Measurements from ENCODE around the gene RNF123.

The RNF123 gene

GRCh38 chr3:49689046-49689907 is at the start of gene RNF123, which contains the start of gene MST1:
TSS of gene RNF123 (plus strand) at chr3:49689557. CDS start at chr3:49691166, 1,609 bp downstream.
TSS of gene MST1 (minus strand) at chr3:49689474. CDS start at chr3:49688691, 783 bp downstream.
- DNase-seq, result no peak

DNA sequence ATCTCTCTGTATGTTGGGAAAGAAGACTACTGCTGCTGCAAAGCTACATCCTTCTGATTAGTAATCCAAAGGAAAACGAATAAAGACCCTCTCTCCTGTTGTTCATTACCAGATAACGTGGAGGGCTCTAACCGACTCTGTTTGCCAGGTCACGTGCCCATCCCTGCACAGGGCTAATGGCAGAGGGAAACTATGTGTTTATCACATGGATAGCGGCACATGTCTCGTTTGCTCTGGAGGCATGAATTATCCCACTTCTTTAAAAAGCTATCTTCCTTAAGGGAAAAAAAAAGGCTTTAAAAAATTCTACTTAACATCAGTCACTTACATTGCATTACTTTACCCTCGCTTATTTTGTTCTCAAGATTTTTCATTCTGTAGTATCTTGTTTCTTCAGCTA is 48.1 kb upstream of the RNF123 start:
- no peak for DNase-seq

DNA sequence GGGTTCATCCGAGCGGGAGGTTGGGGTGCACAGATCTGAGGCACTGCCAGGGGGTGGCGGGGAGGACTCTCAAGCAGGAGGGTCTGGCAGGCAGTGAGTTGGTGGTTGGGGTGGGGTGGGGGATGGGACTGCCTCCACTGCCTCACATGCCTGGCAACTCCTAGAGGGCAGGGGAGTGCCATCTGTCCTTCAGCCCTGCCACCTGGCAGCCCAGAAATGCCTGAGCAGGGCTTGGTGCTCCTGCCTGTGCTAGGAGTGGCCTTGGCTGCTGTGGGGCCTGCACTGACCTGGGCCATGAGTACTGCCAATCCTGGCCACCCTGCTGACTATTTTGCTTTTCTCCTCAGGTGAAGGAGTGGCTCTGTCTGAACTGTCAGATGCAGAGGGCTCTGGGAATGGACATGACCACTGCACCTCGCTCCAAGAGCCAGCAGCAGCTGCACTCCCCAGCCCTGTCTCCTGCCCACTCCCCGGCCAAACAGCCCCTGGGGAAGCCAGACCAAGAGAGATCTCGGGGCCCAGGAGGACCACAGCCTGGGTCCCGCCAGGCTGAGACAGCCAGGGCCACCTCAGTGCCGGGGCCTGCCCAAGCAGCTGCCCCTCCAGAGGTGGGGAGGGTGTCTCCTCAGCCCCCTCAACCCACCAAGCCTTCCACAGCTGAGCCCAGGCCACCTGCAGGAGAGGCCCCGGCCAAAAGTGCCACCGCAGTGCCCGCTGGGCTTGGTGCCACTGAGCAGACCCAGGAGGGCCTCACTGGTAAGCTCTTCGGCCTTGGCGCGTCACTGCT is 47.2 kb upstream of the RNF123 start:
- DNase-seq, result no peak

- no peak for DNase-seq
These were observed 46.6 kb upstream of the RNF123 start for GRCh38 chr3:49642708-49643145.

- no peak for DNase-seq
These were observed 44.7 kb upstream of the RNF123 start for GRCh38 chr3:49644684-49645083.

DNA sequence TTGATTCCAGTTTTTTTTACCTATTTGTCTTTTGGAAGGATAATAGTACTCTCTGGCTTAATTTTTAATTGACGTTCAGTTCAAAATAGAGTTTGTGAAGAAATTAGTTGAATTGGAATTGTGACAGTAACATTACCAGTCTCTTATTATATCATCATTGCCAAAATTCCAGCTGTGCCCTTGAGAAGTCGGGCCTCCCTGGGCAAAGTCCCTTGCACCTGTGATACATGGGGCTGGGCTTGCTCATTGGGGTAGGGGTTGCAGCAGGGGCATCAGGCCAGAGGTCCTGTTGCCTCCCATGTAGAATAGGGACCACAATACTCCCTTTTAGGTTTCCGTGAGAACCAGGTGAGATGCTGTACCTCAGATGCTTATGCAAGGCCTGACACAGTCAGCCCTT is 43.1 kb upstream of the RNF123 start:
- DNase-seq, result no peak

- DNase-seq, result no peak
These were observed 41.6 kb upstream of the RNF123 start for GRCh38 chr3:49647741-49648140.

GRCh38 chr3:49648354-49649019 is 40.9 kb upstream of the RNF123 start:
- no peak for DNase-seq

DNA sequence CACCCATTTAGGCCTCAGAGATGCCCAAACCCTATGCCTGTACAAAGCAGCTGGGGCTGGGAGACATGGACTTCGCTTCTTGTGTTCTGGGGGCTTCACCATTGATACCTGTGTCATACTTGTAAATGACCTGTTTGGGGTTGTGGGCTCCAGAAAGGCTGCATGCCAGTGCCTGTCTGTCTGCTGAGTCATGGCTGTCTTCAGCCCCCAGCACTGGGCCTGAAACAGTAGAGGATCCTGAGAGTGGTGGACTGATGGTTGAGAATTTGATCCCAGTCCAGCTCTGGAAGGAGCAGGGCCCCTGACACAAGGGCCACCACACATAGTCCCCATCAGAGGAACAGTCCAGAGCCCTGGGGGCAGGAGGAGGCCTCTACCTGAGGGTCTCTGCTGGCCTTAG is 39.8 kb upstream of the RNF123 start:
- DNase-seq, result no peak

GRCh38 chr3:49650177-49650576 is 39.2 kb upstream of the RNF123 start:
- DNase-seq, result no peak

- DNase-seq, result no peak
These were observed 38.7 kb upstream of the RNF123 start for GRCh38 chr3:49650637-49651036.

DNA sequence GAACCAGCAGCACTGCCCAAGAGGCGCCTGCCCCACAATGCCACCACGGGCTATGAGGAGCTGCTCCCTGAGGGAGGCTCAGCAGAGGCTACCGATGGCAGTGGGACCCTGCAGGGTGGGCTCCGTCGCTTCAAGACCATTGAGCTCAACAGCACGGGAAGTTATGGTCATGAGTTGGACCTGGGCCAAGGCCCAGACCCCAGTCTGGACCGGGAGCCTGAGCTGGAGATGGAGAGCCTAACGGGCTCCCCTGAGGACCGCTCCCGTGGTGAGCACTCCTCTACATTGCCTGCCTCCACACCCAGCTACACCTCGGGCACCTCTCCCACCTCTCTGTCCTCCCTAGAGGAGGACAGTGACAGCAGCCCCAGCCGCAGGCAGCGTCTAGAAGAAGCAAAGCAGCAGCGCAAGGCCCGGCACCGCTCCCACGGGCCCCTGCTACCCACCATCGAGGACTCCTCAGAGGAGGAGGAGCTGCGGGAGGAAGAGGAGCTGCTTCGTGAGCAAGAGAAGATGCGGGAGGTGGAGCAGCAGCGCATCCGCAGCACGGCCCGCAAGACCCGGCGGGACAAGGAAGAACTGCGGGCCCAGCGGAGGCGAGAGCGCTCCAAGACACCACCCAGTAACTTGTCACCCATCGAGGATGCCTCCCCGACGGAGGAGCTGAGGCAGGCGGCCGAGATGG is 37.0 kb upstream of the RNF123 start:
- DNase-seq, result no peak

DNA sequence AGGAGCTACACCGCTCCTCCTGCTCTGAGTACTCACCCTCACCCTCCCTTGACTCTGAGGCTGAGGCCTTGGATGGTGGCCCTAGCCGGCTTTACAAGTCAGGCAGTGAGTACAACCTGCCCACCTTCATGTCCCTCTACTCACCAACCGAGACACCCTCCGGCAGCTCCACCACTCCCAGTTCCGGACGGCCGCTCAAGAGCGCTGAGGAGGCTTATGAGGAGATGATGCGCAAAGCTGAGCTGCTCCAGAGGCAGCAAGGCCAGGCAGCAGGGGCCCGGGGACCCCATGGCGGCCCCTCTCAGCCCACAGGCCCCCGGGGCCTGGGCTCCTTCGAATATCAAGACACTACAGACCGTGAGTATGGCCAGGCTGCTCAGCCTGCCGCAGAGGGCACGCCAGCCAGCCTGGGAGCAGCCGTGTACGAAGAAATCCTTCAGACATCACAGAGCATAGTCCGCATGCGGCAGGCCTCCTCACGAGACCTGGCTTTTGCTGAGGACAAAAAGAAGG is 36.4 kb upstream of the RNF123 start:
- DNase-seq, result no peak

- no peak for DNase-seq
These were observed 35.7 kb upstream of the RNF123 start for GRCh38 chr3:49653621-49654020.

DNA sequence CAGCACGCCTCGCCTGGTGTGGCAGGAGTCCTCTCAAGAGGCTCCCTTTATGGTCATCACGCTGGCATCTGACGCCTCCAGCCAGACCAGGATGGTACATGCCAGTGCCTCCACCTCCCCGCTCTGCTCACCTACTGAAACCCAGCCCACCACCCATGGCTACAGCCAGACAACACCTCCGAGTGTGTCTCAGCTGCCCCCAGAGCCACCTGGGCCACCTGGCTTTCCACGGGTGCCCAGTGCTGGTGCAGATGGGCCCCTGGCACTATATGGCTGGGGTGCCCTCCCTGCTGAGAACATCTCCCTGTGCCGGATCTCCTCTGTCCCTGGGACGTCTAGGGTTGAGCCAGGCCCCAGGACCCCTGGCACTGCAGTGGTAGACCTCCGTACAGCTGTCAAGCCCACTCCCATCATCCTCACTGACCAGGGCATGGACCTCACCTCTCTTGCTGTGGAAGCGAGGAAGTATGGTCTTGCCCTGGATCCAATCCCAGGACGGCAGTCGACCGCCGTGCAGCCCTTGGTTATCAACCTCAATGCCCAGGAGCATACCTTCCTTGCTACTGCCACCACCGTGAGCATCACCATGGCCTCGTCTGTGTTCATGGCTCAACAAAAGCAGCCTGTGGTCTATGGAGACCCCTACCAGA is 35.1 kb upstream of the RNF123 start:
- no peak for DNase-seq

GRCh38 chr3:49654955-49655556 is 34.3 kb upstream of the RNF123 start:
- DNase-seq, result no peak

- DNase-seq, result no peak
These were observed 33.5 kb upstream of the RNF123 start for GRCh38 chr3:49655731-49656285.

- DNase-seq, result no peak
These were observed 32.7 kb upstream of the RNF123 start for GRCh38 chr3:49656541-49657112.

- no peak for DNase-seq
These were observed 32.0 kb upstream of the RNF123 start for GRCh38 chr3:49657208-49657915.

DNA sequence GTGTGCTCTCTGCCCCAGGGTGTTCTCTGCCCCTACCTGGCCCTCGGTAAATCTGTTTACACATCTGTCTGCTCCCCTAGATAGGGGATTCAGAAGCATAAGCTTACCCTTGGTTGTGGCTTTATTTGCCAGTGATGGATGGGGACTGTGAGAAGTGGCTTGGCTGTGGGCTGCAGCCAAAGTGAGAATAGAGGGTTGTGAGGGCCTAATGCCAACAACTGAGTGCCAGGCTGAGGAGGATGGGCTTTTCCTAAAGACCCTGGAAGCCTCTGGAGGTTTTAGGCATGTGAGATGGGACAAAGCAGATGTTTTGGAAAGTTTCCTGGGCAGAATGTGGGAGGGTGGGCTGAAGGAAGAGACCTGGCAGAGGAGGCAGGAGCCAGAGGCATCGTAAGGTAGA is 30.6 kb upstream of the RNF123 start:
- no peak for DNase-seq

All from NCI-H187 (cell line).